IMR-90 (cell line): ENCODE results near the gene RNU1-3. TPM values are rescaled to one million over a fixed set of nuclear protein-coding genes. Genes with fewer than 3 reads are reported as not detected.
A peak's percentile ranks its signal among the peaks of the same experiment; 100 is the strongest.
"Not testable (repeated sequence)": the region's sequence is repeated elsewhere in the genome, so short reads cannot be mapped to it uniquely, and the experiment has no call there.

Source experiments
- ATAC-seq: fragments of 200-7000 bp; cut with Tn5 transposase; 2 replicates; pipeline ENCODE4 v1.9.1; 2020; ENCODE audit warnings: low read depth, mild to moderate bottlenecking, moderate library complexity
- BruUV-seq: library from RNA; stranded (reverse); fragments of 400-500 nt; replicated peaks from 2 replicates; lab custom pipeline; 2021; lab: Mats Ljungman, UMichigan
- CTCF ChIA-PET: fragments of 300-600 bp; formaldehyde crosslinking; extraction: SDS; loops from one replicate; lab custom pipeline; 2021; ENCODE audit warnings: antibody characterized with exemption; lab: Yijun Ruan, JAX
- POLR2A ChIA-PET: fragments of 300-600 bp; sonication (Branson Sonifier 250); formaldehyde crosslinking; loops from one replicate; lab custom pipeline; 2022; ENCODE audit warnings: antibody characterized with exemption; ENCODE audit not compliant: unreplicated experiment; lab: Charles Lee
- DNase-seq: peaks from one replicate; pipeline ENCODE4 v3.0.0; 2013
- H2AFZ ChIP-seq: replicated peaks from 2 replicates; pipeline ENCODE3; 2013; ENCODE audit warnings: low read length, mild to moderate bottlenecking; ENCODE audit not compliant: poor library complexity
- H2AK5ac ChIP-seq: 2 replicates; pipeline ENCODE4 v1.6.1; 2013; ENCODE audit warnings: low read depth, low read length, inconsistent platforms
- H2AK9ac ChIP-seq: replicated peaks from 2 replicates; pipeline ENCODE3; 2013; ENCODE audit warnings: mild to moderate bottlenecking, low read depth, low read length, moderate library complexity; ENCODE audit not compliant: poor library complexity
- H2BK120ac ChIP-seq: 2 replicates; pipeline ENCODE4 v1.6.1; 2013; ENCODE audit warnings: low read depth, low read length, inconsistent platforms
- H2BK15ac ChIP-seq: 3 replicates; pipeline ENCODE4 v1.6.1; 2013; ENCODE audit warnings: low read depth, low read length, inconsistent platforms
- H2BK20ac ChIP-seq: 2 replicates; pipeline ENCODE4 v1.6.1; 2013; ENCODE audit warnings: low read depth, mild to moderate bottlenecking, inconsistent platforms, low read length, moderate library complexity
- H2BK5ac ChIP-seq: 2 replicates; pipeline ENCODE4 v1.6.1; 2013; ENCODE audit warnings: mild to moderate bottlenecking, low read depth, low read length, inconsistent platforms; ENCODE audit not compliant: poor library complexity, severe bottlenecking
- H3K14ac ChIP-seq: replicated peaks from 2 replicates; pipeline ENCODE4 v1.6.1; 2013; ENCODE audit warnings: low read depth, low read length, inconsistent platforms
- H3K18ac ChIP-seq: 2 replicates; pipeline ENCODE4 v1.6.1; 2013; ENCODE audit warnings: low read depth, low read length, control low read depth
- H3K23ac ChIP-seq: 2 replicates; pipeline ENCODE4 v1.6.1; 2013; ENCODE audit warnings: low read depth, low read length, inconsistent platforms
- H3K27ac ChIP-seq: 2 replicates; pipeline ENCODE4 v1.5.1; 2013; ENCODE audit warnings: mild to moderate bottlenecking, control low read depth, low read length; ENCODE audit not compliant: insufficient read depth
- H3K27me3 ChIP-seq: 2 replicates; pipeline ENCODE4 v1.6.1; 2013; ENCODE audit warnings: low read length; ENCODE audit not compliant: control insufficient read depth, insufficient read depth
- H3K36me3 ChIP-seq: 2 replicates; pipeline ENCODE4 v1.6.1; 2013; ENCODE audit warnings: low read length, mixed read lengths; ENCODE audit not compliant: control insufficient read depth, insufficient read depth
- H3K4ac ChIP-seq: 2 replicates; pipeline ENCODE4 v1.6.1; 2013; ENCODE audit warnings: low read depth, low read length, inconsistent platforms
- H3K4me1 ChIP-seq: 2 replicates; pipeline ENCODE4 v1.6.1; 2013; ENCODE audit warnings: low read length, mixed read lengths; ENCODE audit not compliant: control insufficient read depth, insufficient read depth
- H3K4me2 ChIP-seq: 2 replicates; pipeline ENCODE4 v1.6.1; 2013; ENCODE audit warnings: low read depth, mild to moderate bottlenecking, control low read depth, low read length, moderate library complexity
- H3K4me3 ChIP-seq: 2 replicates; pipeline ENCODE4 v1.5.1; 2013; ENCODE audit warnings: low read depth, mild to moderate bottlenecking, control low read depth, low read length, moderate library complexity; ENCODE audit not compliant: insufficient read depth
- H3K56ac ChIP-seq: 2 replicates; pipeline ENCODE4 v1.6.1; 2013; ENCODE audit warnings: low read length, inconsistent platforms; ENCODE audit not compliant: insufficient read depth; ENCODE audit errors: extremely low read depth
- H3K79me1 ChIP-seq, 2 experiments: 2 replicates each; pipeline ENCODE4 v1.6.1; 2013; ENCODE audit warnings: low read length in 2 of 2, inconsistent platforms in 1 of 2, low read depth in 1 of 2
- H3K9ac ChIP-seq: 2 replicates; pipeline ENCODE4 v1.6.1; 2013; ENCODE audit warnings: low read depth, low read length, control low read depth
- H3K9me1 ChIP-seq: 2 replicates; pipeline ENCODE4 v1.6.1; 2013; ENCODE audit warnings: low read length, inconsistent platforms; ENCODE audit not compliant: insufficient read depth
- H3K9me3 ChIP-seq: 2 replicates; pipeline ENCODE4 v1.6.1; 2013; ENCODE audit warnings: low read length; ENCODE audit not compliant: control insufficient read depth, insufficient read depth
- H4K20me1 ChIP-seq: 2 replicates; pipeline ENCODE4 v1.6.1; 2013; ENCODE audit warnings: low read length, inconsistent platforms; ENCODE audit not compliant: insufficient read depth
- H4K5ac ChIP-seq: 2 replicates; pipeline ENCODE4 v1.6.1; 2013; ENCODE audit warnings: mild to moderate bottlenecking, low read depth, low read length, control low read depth
- H4K8ac ChIP-seq, 2 experiments: 2 replicates each; pipeline ENCODE4 v1.6.1; 2013; ENCODE audit warnings: low read depth in 2 of 2, low read length in 2 of 2, control low read depth in 1 of 2, inconsistent platforms in 1 of 2
- H4K91ac ChIP-seq: 2 replicates; pipeline ENCODE4 v1.6.1; 2013; ENCODE audit warnings: low read depth, low read length, inconsistent platforms; ENCODE audit not compliant: insufficient read depth
- CTCF ChIP-seq: conservative IDR thresholded peaks from 2 replicates; pipeline ENCODE4 v1.5.1; 2012; ENCODE audit warnings: mild to moderate bottlenecking, low read depth, low read length, improper control_type of control experiment
- WGBS, 2 experiments: methylation state at CpG; one replicate each; pipeline versions ENCODE4 v1.1.5 to v1.1.7; 2013; ENCODE audit warnings: missing lambda C conversion rate in 2 of 2; ENCODE audit not compliant: insufficient read length in 1 of 2; ENCODE audit errors: extremely low coverage in 2 of 2; 5-methylcytosine and 5-hydroxymethylcytosine counted together
- dilution Hi-C: fragments of 300-500 bp; cut with HindIII; formaldehyde crosslinking; loops from one replicate; pipeline ENCODE4 v1.14.3; 2018; ENCODE audit warnings: low sequenced_read_pairs; ENCODE audit not compliant: unreplicated experiment
- in situ Hi-C: fragments of 300-500 bp; cut with MboI; formaldehyde crosslinking; loops from 3 replicates; pipeline ENCODE4 v1.14.3; 2019; ENCODE audit warnings: low sequenced_read_pairs, inconsistent platforms, mixed read lengths
- intact Hi-C: fragments of 100-400 bp; cut with micrococcal nuclease; formaldehyde crosslinking; loops from 2 replicates; pipeline ENCODE4 v1.10.0; 2022
- polyA plus RNA-seq, 3 experiments: library from polyadenylated mRNA; depleted of rRNA; stranded (reverse); fragments of >200 nt; gene quantifications; 2 replicates each; pipeline ENCODE4 v1.2.3, GENCODE V29; 2012; ENCODE audit warnings: low replicate concordance in 1 of 3
- total RNA-seq: library from RNA; depleted of rRNA; stranded (reverse); fragments of >200 nt; gene quantifications from 2 replicates; pipeline ENCODE4 v1.2.3, GENCODE V29; 2012

Gene RNU1-3
- total and polyA plus RNA-seq, 2 of the 4 experiments (the other 2 are of a cell fraction): under 0.01 TPM; not detected in 1

DNA sequence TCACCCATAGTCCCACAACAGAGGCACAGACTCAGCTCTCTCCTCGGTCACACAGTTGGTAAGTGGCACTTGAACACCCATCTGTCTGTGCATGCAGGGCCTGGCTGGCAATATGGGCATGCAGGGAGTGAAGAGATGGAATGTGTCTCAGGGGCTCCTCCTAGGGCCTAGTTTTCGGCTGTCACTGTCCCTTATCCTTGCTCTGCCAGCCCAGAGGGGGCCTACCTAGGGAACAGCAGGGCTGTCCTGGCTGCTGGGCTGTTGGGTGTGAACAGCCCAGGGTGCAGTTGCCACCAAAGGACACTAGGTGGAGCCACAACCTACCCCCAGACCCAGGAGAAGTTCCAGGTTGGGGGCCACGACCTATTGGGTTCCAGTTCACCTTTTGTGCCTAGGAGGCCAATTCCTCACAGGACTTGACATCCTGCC lies 42.9 kb upstream of the RNU1-3 start:
- H3K79me1 ChIP-seq, H3K27ac ChIP-seq, H3K36me3 ChIP-seq, H3K4me3 ChIP-seq, H4K5ac ChIP-seq, H2BK20ac ChIP-seq, H3K23ac ChIP-seq, H2BK120ac ChIP-seq, H2BK15ac ChIP-seq, dilution Hi-C loops, in situ Hi-C loops, H3K56ac ChIP-seq, POLR2A ChIA-PET, H3K18ac ChIP-seq, H2AFZ ChIP-seq, BruUV-seq, H3K9me3 ChIP-seq, H3K27me3 ChIP-seq, H2AK5ac ChIP-seq, H3K4ac ChIP-seq, H4K8ac ChIP-seq, DNase-seq, H2BK5ac ChIP-seq, H4K91ac ChIP-seq, H3K4me2 ChIP-seq, H3K9me1 ChIP-seq, H3K9ac ChIP-seq, H4K20me1 ChIP-seq, intact Hi-C loops, H3K14ac ChIP-seq, H3K4me1 ChIP-seq, H2AK9ac ChIP-seq: not testable (repeated sequence)
- WGBS, 2 experiments: 0% methylated on average over 1 of the region's 3 CpGs; no CpG with 5 or more reads in 1 of the 2 experiments
- peak; percentile 40 for TF ChIP-seq CTCF
- CTCF ChIA-PET: interaction anchor here (0.6 to 1.5 kb wide), 3 partner anchors 11 to 181 kb away, joined by 3 to 5 read pairs (median 4); no protein-coding TSS in a partner anchor
- peak; percentile 96 for ATAC-seq

DNA sequence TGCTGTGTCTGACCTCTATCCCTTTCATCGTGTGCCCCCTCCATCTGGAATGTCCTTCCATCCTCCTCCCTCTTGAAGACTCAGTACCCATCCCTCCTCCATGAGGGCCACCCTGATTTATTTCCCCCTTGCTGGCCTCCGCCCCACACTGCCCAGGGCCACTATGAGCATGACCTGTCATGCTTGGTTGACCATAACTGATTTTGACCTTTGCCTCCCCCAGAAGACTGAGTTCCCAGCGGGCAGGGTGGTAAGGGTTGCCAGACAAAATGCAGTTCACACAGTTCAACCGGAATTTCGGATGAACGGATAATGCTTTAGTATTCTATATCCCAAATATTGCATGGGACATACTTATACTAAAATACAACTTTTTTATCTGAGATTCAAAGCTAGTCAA lies 42.0 kb upstream of the RNU1-3 start:
- H2BK120ac ChIP-seq, H3K9ac ChIP-seq, H2BK20ac ChIP-seq, H3K14ac ChIP-seq, H2BK5ac ChIP-seq, H4K8ac ChIP-seq, DNase-seq, ATAC-seq, dilution Hi-C loops, H3K56ac ChIP-seq, H3K79me1 ChIP-seq, POLR2A ChIA-PET, H3K4me2 ChIP-seq, H3K9me1 ChIP-seq, H3K27me3 ChIP-seq, H4K5ac ChIP-seq, H2AK9ac ChIP-seq, intact Hi-C loops, H4K20me1 ChIP-seq, H3K36me3 ChIP-seq, H3K4ac ChIP-seq, H2AFZ ChIP-seq, H4K91ac ChIP-seq, H3K23ac ChIP-seq, H3K27ac ChIP-seq, in situ Hi-C loops, H2AK5ac ChIP-seq, H2BK15ac ChIP-seq, BruUV-seq, H3K4me3 ChIP-seq, H3K9me3 ChIP-seq, H3K4me1 ChIP-seq, H3K18ac ChIP-seq: not testable (repeated sequence)
- no CpG with 5 or more reads among the region's 6 CpGs for WGBS, 2 experiments
- CTCF ChIA-PET: interaction anchor here (1.0 to 1.5 kb wide), 3 partner anchors 10 to 100 kb away, joined by 3 to 6 read pairs (median 4); no protein-coding TSS in a partner anchor
